OCI-LY1 (cell line): ENCODE data around the gene ZBTB38.

ENCODE experiments used
- H2AFZ ChIP-seq: fragments of 200-600 bp; sonication (generic), shearing (Covaris generic); 2 replicates; pipeline ENCODE4 v1.6.0; 2014; ENCODE audit warnings: antibody characterized with exemption, mild to moderate bottlenecking, low read length
- H3F3A ChIP-seq: fragments of 200-600 bp; sonication (generic), shearing (Covaris generic); 2 replicates; pipeline ENCODE4 v1.6.0; 2014; ENCODE audit warnings: mild to moderate bottlenecking, antibody characterized with exemption, low read length, moderate library complexity; ENCODE audit not compliant: insufficient read depth
- H3K27ac ChIP-seq: fragments of 200-600 bp; sonication (generic); 2 replicates; pipeline ENCODE4 v1.5.1; 2014; ENCODE audit warnings: low read length, mixed run types, mild to moderate bottlenecking, low read depth; ENCODE audit not compliant: poor library complexity, severe bottlenecking
- H3K27me3 ChIP-seq: fragments of 200-600 bp; sonication (generic); 2 replicates; pipeline ENCODE4 v1.6.0; 2014; ENCODE audit warnings: antibody characterized with exemption, mild to moderate bottlenecking, low read length, moderate library complexity; ENCODE audit not compliant: insufficient read depth
- H3K36me3 ChIP-seq: fragments of 200-600 bp; sonication (generic); 2 replicates; pipeline ENCODE4 v1.6.1; 2014; ENCODE audit warnings: mild to moderate bottlenecking, antibody characterized with exemption, low read length, moderate library complexity, mixed read lengths; ENCODE audit not compliant: insufficient read depth
- H3K4me1 ChIP-seq: fragments of 200-600 bp; sonication (generic); 2 replicates; pipeline ENCODE4 v1.5.1; 2014; ENCODE audit warnings: mild to moderate bottlenecking, low read length, moderate library complexity; ENCODE audit not compliant: insufficient read depth, severe bottlenecking
- H3K4me2 ChIP-seq: fragments of 200-600 bp; sonication (generic), shearing (Covaris generic); 2 replicates; pipeline ENCODE4 v1.6.1; 2014; ENCODE audit warnings: low read length
- H3K4me3 ChIP-seq: fragments of 200-600 bp; sonication (generic); 2 replicates; pipeline ENCODE4 v1.5.1; 2014; ENCODE audit warnings: low read length, low read depth, mild to moderate bottlenecking, mixed read lengths; ENCODE audit not compliant: poor library complexity, severe bottlenecking
- H3K79me2 ChIP-seq: fragments of 200-600 bp; shearing (Covaris generic); 2 replicates; pipeline ENCODE4 v1.6.1; 2016; ENCODE audit warnings: mixed run types, low read length, mixed read lengths; ENCODE audit not compliant: insufficient read depth
- H3K9ac ChIP-seq: fragments of 200-600 bp; sonication (generic), shearing (Covaris generic); 2 replicates; pipeline ENCODE4 v1.6.1; 2014; ENCODE audit warnings: mild to moderate bottlenecking, low read length, mixed read lengths
- H3K9me2 ChIP-seq: fragments of 200-600 bp; sonication (generic), shearing (Covaris generic); 2 replicates; pipeline ENCODE4 v1.6.1; 2014; ENCODE audit warnings: low read depth, mild to moderate bottlenecking, low read length, mixed read lengths
- H3K9me3 ChIP-seq: fragments of 200-600 bp; shearing (Covaris generic); 2 replicates; pipeline ENCODE4 v1.6.1; 2014; ENCODE audit warnings: low read length, mixed read lengths
- H4K20me1 ChIP-seq: fragments of 200-600 bp; sonication (generic), shearing (Covaris generic); 2 replicates; pipeline ENCODE4 v1.6.0; 2016; ENCODE audit warnings: mild to moderate bottlenecking, low read length; ENCODE audit not compliant: insufficient read depth
- CTCF ChIP-seq: fragments of 200-600 bp; sonication (generic), shearing (Covaris generic); IDR thresholded peaks from 2 replicates; pipeline ENCODE4 v1.5.1; 2017; ENCODE audit warnings: mild to moderate bottlenecking, antibody characterized with exemption, low read length, moderate library complexity, mixed read lengths
- EZH2 ChIP-seq: fragments of 200-600 bp; sonication (generic), shearing (Covaris generic); IDR thresholded peaks from 2 replicates; pipeline ENCODE4 v1.8.0; 2017; ENCODE audit warnings: borderline replicate concordance, mixed run types, mild to moderate bottlenecking, antibody characterized with exemption, low read length, moderate library complexity, mixed read lengths

ZBTB38 gene

GRCh38 chr3:141337523-141337854 is 30.8 kb upstream of the ZBTB38 start:
- H3K9me2 ChIP-seq = no peaks in the 10 kb centered on the region
- H3K27ac ChIP-seq = no peak overlapping the region
- H2AFZ ChIP-seq = no peak overlapping the region
- H4K20me1 ChIP-seq = no peaks in the 10 kb centered on the region
- H3K79me2 ChIP-seq = no peaks in the 10 kb centered on the region
- H3K36me3 ChIP-seq = no peaks in the 10 kb centered on the region
- no peaks in the 10 kb centered on the region for H3K27me3 ChIP-seq
- no peak overlapping the region for H3K4me3 ChIP-seq
- H3F3A ChIP-seq = no peaks in the 10 kb centered on the region
- TF ChIP-seq EZH2 = no peak
- TF ChIP-seq CTCF = no peak
- 0 out of 2 replicates have a peak, but pooled peaks cover 4% of the 10 kb centered on the region for H3K9me3 ChIP-seq
- peaks cover 10% of the 10 kb centered on the region for H3K4me1 ChIP-seq
- no peak overlapping the region for H3K9ac ChIP-seq
- H3K4me2 ChIP-seq = no peak overlapping the region

DNA sequence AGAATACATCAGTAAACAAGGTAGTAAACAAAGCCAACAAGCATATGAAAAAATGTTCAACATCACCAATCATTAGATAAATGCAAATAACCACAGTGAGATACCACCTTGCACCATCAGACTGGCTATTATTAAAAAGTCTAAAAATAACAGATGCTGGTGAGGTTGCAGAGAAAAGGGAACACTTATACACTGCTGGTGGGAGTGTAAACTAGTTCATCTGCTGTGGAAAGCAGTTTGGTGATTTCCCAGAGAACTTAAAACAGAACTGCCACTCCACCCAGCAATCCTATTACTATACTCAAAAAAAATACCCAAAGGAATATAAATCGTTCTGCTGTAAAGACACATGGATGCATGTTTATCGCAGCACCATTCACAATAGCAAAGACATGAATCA is 30.3 kb upstream of the ZBTB38 start:
- H3K9ac ChIP-seq = no peak overlapping the region
- H4K20me1 ChIP-seq = no peaks in the 10 kb centered on the region
- no peaks in the 10 kb centered on the region for H3F3A ChIP-seq
- H3K4me1 ChIP-seq = peaks cover 10% of the 10 kb centered on the region
- no peaks in the 10 kb centered on the region for H3K36me3 ChIP-seq
- no peak overlapping the region for H3K4me3 ChIP-seq
- 0 out of 2 replicates have a peak, but pooled peaks cover 4% of the 10 kb centered on the region for H3K9me3 ChIP-seq
- H3K27ac ChIP-seq = no peak overlapping the region
- H2AFZ ChIP-seq = no peak overlapping the region
- no peaks in the 10 kb centered on the region for H3K9me2 ChIP-seq
- TF ChIP-seq EZH2 = no peak
- TF ChIP-seq CTCF = no peak
- H3K4me2 ChIP-seq = no peak overlapping the region
- H3K79me2 ChIP-seq = no peaks in the 10 kb centered on the region
- no peaks in the 10 kb centered on the region for H3K27me3 ChIP-seq

- Histone ChIP-seq H3K9ac (no peak overlapping the region), H2AFZ (no peak overlapping the region), H3K79me2 (no peaks in the 10 kb centered on the region), H3K27ac (no peak overlapping the region), H3K9me2 (no peaks in the 10 kb centered on the region), H3K4me3 (no peak overlapping the region), H3K36me3 (no peaks in the 10 kb centered on the region), H3F3A (no peaks in the 10 kb centered on the region), H3K9me3 (0 out of 2 replicates have a peak, but pooled peaks cover 4% of the 10 kb centered on the region), H4K20me1 (no peaks in the 10 kb centered on the region), H3K4me1 (peaks cover 10% of the 10 kb centered on the region), H3K4me2 (no peak overlapping the region), H3K27me3 (no peaks in the 10 kb centered on the region)
- TF ChIP-seq EZH2 (no peak), CTCF (no peak)
These were observed 29.4 kb upstream of the ZBTB38 start for GRCh38 chr3:141338881-141339280.
